Mucosa of stomach (tissue), 1 donor: ENCODE measurements around the gene TRMU.

Experiments
- H3K27me3 ChIP-seq: one replicate; pipeline ENCODE4 v1.7.0; 2013; ENCODE audit warnings: mild to moderate bottlenecking, low read length; ENCODE audit not compliant: control insufficient read depth, insufficient read depth
- H3K36me3 ChIP-seq: one replicate; pipeline ENCODE4 v1.7.0; 2013; ENCODE audit warnings: low read length; ENCODE audit not compliant: control insufficient read depth, insufficient read depth
- H3K4me1 ChIP-seq: one replicate; pipeline ENCODE4 v1.7.0; 2013; ENCODE audit warnings: mild to moderate bottlenecking, low read length; ENCODE audit not compliant: control insufficient read depth, insufficient read depth
- H3K4me3 ChIP-seq: one replicate; pipeline ENCODE4 v1.7.0; 2013; ENCODE audit warnings: low read length
- H3K9ac ChIP-seq: one replicate; pipeline ENCODE4 v1.7.0; 2013; ENCODE audit warnings: mild to moderate bottlenecking, low read length, moderate library complexity
- H3K9me3 ChIP-seq: one replicate; pipeline ENCODE4 v1.7.0; 2013; ENCODE audit warnings: mild to moderate bottlenecking, low read length, moderate library complexity; ENCODE audit not compliant: control insufficient read depth
- donor health status: Pancreatic carcinoma.

The TRMU gene

DNA sequence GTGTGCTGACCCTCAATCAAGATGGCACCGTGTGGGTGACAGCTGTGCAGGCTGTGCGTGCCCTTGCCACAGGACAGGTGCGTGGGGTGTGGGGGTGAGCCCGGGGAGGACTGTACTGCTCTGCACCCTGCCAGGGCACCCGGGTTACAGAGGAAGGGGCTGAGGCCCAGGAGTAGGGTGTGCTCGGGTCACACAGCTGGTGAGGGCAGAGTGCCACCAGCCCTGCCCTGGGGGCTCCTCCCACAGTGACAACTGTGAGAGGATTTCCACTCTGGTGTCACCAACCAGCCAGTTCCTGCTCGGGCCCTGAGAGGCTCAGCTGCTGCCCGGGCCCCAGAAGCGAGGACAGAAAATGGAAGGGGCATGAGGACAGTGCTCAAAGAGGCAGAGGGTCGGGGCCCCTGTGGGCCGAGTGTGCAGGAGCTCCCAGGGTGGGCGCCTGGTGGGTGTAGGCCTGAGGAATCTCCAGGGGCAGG lies 20.5 kb downstream of the TRMU start:
- Histone ChIP-seq H3K36me3 (peaks cover 7% of the 10 kb centered on the region), H3K4me3 (no peak overlapping the region), H3K4me1 (no peaks in the 10 kb centered on the region), H3K9me3 (no peaks in the 10 kb centered on the region), H3K9ac (no peak overlapping the region), H3K27me3 (no peaks in the 10 kb centered on the region)

DNA sequence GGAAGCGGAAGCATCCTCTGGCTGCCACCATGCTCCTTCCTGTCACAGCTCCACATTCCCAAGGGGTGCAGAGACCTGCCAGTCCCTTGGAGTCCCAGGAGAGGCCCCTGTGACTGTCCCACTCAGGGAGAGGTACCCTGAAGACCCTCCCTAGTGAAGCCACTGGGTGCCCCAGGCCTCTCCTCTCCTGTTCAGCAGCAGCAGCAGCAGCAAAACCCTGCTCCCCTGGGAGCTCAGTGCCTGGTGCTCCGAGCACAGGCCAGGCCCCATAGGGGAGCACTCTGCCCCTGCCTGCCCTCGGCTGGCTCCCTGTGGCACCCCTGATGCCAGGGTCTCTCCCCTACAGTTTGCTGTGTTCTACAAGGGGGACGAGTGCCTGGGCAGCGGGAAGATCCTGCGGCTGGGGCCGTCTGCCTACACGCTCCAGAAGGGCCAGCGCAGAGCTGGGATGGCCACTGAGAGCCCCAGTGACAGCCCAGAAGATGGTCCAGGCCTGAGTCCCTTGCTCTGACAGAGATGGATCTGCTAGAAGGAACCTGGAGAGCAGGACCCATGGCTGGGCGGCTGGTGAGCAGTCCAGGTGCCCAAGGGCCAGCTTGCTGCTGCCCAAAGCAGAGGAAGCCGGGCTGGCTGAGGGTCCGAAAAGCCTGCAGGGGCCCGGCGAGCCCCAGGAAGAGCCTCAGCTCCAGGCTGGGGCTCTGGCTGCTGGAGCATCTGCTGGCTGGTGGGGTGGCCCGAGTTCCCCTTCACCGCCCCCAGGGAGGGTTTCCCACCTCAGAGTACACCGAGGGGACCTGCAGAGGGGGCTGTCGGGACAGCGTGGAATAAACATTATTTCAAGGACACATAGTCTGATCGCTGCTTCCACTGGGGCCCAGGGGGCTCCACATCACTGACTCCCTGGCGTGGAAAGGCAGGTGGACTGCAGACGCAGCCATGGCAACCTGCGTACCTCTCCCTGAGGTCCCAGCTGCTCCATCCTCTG lies 21.3 kb downstream of the TRMU start:
- Histone ChIP-seq H3K4me3 (no peak overlapping the region), H3K27me3 (no peaks in the 10 kb centered on the region), H3K9me3 (no peaks in the 10 kb centered on the region), H3K9ac (no peak overlapping the region), H3K4me1 (no peaks in the 10 kb centered on the region), H3K36me3 (peaks cover 7% of the 10 kb centered on the region)

DNA sequence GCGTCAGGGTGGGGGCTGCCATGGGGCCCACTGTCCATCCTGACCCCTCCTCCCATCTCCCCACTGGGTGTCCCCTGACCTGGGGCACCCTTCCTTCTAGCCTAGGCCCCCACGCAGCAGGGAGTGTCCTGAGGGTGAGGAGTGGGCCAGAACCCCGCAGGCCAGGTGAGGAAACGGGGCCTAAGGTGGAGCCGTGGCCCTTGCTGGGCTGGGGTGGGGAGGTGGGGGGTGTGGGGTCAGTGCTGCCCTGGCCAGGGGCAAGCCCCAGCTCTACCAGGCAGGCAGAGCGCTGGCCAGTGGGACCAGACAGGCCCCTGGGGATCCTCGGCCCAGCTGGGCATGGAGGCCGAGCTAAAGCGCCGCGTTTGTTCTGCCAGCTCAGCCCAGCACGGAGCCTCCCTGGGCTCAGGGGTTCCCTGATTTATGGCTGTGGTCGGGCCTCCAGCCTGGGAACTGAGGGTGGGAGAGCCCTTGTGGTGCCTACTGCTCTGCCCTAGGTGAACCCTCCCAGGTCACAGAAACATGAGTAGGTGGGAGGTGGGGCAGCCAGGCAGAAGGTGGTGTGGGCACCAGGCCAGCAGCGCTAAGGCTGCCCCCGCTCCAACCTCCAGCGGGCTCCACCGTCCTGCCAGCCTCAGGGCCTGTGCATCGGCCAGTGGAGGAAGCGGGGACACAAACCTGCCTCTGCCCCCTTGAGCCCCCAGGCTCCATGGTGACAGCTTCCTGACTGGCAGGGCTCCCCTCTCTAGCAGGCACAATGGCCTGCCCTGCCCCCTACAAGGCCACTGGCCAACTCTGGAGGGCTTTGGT lies 22.4 kb downstream of the TRMU start:
- Histone ChIP-seq H3K9ac (no peak overlapping the region), H3K9me3 (no peaks in the 10 kb centered on the region), H3K27me3 (no peaks in the 10 kb centered on the region), H3K4me3 (no peak overlapping the region), H3K36me3 (peaks cover 7% of the 10 kb centered on the region), H3K4me1 (no peaks in the 10 kb centered on the region)

DNA sequence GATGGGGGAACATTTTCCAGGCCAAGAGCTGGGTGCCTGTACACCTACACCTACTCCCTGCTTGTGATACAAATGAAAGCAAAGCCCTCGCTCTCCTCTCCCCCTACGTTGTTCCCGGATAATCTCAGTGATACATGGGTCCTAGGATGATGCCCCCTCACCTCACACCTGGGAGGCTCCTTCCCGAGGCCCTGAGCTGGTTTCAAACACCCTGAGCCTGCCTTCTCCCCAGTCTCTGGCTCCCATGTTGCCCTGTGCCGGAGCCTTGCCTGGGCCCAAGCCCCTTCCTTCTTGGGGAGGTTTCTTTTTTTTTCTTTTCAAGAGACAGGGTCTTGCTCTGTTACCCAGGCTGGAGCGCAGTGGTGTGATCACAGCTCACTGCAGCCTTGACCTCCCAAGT lies 23.3 kb downstream of the TRMU start:
- Histone ChIP-seq H3K27me3 (no peaks in the 10 kb centered on the region), H3K4me1 (no peaks in the 10 kb centered on the region), H3K4me3 (no peak overlapping the region), H3K9me3 (no peaks in the 10 kb centered on the region), H3K9ac (no peak overlapping the region), H3K36me3 (no peaks in the 10 kb centered on the region)

DNA sequence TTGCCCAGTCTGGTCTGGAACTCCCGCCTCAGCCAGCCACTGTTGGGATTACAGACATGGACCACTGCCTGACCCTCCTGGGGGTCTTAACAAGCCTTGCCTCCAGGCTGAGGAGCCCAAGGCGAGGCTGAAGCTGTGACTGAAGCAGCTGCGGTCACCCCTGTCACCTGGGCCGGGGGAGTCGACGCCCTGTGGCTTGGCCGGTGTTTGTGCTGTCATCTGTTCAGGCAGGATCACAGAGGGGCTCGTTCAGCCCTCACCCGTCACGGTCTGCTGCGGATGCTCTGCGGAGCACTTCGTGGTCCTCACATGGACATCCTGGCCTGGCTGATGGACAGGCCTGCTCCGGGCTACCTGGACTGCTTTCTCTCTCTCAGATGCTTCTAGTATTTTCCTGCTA lies 23.8 kb downstream of the TRMU start:
- H3K27me3 ChIP-seq = no peaks in the 10 kb centered on the region
- H3K9ac ChIP-seq = no peak overlapping the region
- H3K36me3 ChIP-seq = no peaks in the 10 kb centered on the region
- no peaks in the 10 kb centered on the region for H3K9me3 ChIP-seq
- H3K4me1 ChIP-seq = no peaks in the 10 kb centered on the region
- no peak overlapping the region for H3K4me3 ChIP-seq

DNA sequence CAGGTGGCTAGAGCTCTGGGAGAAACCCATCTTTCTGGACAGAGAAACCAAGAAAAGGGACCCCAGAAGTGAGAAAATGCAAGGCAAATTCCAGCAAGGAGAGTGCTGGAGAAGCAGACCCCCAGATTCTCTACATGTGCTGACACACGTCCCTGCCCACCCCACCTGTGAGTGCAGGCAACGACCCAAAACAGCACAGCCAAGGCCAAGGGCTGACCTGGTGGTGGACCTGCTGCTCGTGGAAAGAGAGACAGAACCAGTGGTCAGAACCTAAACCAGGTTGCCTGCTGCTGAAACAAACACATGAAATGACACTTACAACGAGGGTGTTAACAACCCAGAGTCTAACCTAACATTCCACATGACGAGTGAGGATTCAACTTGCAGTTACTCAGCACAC lies 24.6 kb downstream of the TRMU start:
- no peaks in the 10 kb centered on the region for H3K27me3 ChIP-seq
- H3K9me3 ChIP-seq = no peaks in the 10 kb centered on the region
- H3K9ac ChIP-seq = no peak overlapping the region
- H3K4me1 ChIP-seq = no peaks in the 10 kb centered on the region
- no peak overlapping the region for H3K4me3 ChIP-seq
- H3K36me3 ChIP-seq = peaks cover under 1% of the 10 kb centered on the region

DNA sequence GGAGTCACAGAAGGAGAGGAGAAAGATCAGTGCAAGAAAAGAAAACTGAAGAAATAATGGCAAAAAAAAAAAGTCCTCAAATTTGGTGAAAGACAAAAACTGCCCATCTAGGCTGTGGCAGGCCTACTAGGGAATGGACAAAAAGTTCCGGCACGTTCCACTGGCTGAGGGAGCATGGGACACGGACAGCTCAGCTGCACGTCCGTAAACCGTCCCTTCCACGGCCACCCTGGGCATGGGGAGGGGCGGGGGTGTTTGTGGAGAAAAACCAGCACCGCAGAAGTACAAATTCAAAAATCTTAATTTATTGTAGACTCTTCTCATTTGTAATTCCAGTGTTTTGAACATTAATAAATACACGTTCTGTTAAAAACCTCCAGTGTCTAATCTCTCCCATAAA lies 25.4 kb downstream of the TRMU start:
- no peak overlapping the region for H3K4me3 ChIP-seq
- H3K27me3 ChIP-seq = no peaks in the 10 kb centered on the region
- H3K9me3 ChIP-seq = no peaks in the 10 kb centered on the region
- no peaks in the 10 kb centered on the region for H3K4me1 ChIP-seq
- H3K9ac ChIP-seq = no peak overlapping the region
- peaks cover 3% of the 10 kb centered on the region for H3K36me3 ChIP-seq

DNA sequence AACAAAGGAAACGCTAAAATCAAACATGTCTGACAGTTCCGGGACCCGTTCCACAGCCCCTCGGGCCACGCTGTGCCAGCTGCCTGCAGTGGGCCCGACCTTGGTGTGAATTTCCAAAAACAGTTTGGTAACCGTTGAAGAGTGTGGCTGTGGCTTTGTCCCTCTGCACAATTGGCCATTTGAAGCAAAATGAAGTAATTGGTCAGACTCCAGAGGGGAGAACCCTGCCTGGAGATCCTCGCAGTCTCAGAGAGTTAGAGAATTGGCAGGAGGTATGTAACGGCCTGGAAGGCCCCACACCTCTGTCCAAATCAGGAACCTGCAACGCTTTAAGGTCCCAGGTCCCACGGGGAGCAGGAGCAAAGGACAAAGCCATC lies 26.3 kb downstream of the TRMU start:
- no peak overlapping the region for H3K9ac ChIP-seq
- H3K9me3 ChIP-seq = no peaks in the 10 kb centered on the region
- no peaks in the 10 kb centered on the region for H3K4me1 ChIP-seq

DNA sequence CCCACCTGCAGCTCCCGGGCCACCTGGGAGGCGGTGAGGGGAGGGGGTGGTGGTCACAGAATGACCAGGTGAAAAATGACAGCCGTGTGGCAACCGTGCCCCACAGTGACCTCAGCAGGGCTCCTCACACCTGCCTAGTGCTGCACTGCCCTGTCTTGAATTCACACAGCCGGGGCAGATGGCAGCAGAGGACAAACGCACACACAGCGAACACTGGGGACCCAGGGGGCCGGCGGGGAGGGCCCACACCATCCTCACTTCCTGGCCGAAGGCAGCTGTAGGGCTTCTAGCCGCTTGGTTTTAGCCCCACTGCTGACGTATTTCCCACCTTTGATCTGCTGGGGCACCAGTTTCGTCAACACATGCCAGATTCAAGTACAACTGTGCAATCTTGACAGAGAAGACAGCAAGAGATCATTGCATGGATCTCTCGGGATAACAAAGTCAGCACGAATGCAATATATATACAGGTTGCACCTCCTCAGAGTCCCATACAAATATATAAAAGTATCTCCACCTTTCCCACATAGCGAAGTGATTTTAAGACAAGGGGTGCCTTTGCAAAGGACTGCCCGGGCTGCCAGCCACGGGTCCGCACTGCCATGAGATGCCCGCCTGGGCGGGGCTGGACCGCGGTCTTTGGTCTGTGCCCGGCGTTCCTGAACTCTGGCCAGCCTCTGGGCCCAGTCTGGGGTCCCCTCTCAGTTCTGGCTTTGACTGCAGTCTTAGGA lies 26.9 kb downstream of the TRMU start:
- Histone ChIP-seq H3K4me1 (no peaks in the 10 kb centered on the region), H3K9ac (no peak overlapping the region), H3K4me3 (no peak overlapping the region), H3K27me3 (no peaks in the 10 kb centered on the region), H3K36me3 (peaks cover 3% of the 10 kb centered on the region), H3K9me3 (no peaks in the 10 kb centered on the region)

More for the DNA sequence above, 26.3 kb downstream of the TRMU start:
- H3K4me3 ChIP-seq = no peak overlapping the region
- peaks cover 3% of the 10 kb centered on the region for H3K36me3 ChIP-seq
- no peaks in the 10 kb centered on the region for H3K27me3 ChIP-seq

DNA sequence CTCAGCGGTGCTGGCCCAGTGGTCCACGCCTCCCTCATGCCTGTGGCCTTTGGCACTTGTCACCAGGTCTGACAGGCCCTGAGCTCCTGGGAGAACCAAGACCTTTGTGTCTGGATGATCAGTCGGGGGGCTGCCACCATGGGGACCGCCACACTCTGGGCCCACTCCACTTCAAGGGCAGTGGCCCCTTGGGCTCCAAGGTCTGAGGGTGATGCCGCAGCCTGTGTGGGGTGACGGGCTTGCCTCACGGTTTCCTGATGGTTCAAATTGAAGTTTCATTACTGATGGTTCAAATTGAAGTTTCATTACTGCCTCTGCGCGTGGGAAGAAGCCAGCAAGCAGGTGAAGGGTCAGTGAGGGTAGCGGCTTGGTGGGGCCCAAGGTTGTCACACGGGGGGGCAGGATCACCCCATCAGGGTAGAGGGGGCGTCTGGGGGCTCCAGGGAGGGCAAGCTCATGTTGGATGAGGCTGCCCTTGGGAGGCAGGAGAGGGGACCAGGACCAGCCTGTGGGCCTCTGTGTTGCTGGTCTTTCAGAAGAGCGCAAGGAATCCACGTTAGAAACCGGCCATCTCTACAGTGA lies 27.5 kb downstream of the TRMU start:
- Histone ChIP-seq H3K4me3 (no peak overlapping the region), H3K36me3 (peaks cover 3% of the 10 kb centered on the region), H3K4me1 (no peaks in the 10 kb centered on the region), H3K27me3 (no peaks in the 10 kb centered on the region), H3K9me3 (no peaks in the 10 kb centered on the region), H3K9ac (no peak overlapping the region)

DNA sequence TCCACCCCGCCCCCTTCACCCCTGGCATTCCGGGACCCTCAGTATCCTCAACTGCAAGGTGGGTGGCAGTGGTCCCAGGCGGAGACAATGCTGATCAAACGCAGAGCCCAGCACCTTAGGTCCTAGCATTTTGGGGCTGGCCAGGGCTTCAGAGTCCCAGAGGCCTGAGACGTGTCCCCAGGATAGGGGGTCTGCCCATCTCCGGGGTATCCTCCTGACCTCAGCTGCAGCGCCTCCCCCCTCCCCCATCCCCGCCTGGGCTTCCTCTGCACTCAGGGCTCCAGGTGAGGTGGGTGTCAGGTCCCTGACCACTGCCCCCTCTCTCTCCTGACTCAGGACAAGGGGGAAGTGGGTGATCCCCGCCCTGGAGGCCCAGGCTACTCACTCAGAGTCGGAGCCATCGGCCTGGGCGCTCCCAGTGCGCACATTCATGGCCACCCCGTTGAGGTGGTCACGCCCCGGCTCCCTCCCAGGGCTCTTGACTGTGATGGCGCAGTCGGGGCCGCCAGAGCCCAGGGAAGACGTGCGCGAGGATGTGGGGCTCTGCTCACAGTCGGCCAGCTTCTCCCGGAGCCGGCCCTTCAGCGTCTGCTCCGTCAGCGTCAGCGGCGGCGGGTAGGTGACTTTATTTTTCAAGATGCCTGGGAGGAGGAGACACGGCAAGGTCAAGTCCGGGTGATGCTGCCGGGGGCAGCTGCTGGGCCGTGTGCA lies 28.3 kb downstream of the TRMU start:
- H3K36me3 ChIP-seq = peaks cover 3% of the 10 kb centered on the region

More for the DNA sequence above, 28.3 kb downstream of the TRMU start:
- H3K9ac ChIP-seq = no peak overlapping the region
- no peaks in the 10 kb centered on the region for H3K9me3 ChIP-seq
- H3K4me1 ChIP-seq = no peaks in the 10 kb centered on the region
- H3K27me3 ChIP-seq = no peaks in the 10 kb centered on the region
- H3K4me3 ChIP-seq = no peak overlapping the region
